Temporal lobe (tissue), 2 donors: ENCODE results near the gene DCUN1D2. TPM values are rescaled to one million over a fixed set of nuclear protein-coding genes. Genes with fewer than 3 reads are reported as not detected.

Experiments used
- small RNA-seq: library from RNA; depleted of rRNA; stranded (forward); fragments of <200 nt; gene quantifications from one replicate; pipeline ENCODE3, GENCODE V24; 2014; ENCODE audit warnings: low replicate concordance
- total RNA-seq: library from RNA; depleted of rRNA; stranded (reverse); fragments of >200 nt; gene quantifications from one replicate; pipeline ENCODE4 v1.2.3, GENCODE V29; 2014

The DCUN1D2 gene
- total RNA-seq, 1 donor from 2014 or later: 14.3 TPM

Small RNA genes within 50 kb of the gene (small RNA-seq; reads per million reads assigned to genes)
- 0.27 reads per million, percentile 8 among the genes with 10 or more reads in this experiment for gene RNU1-16P

Other genes with a start within 250 kb of the DCUN1D2 start
- 37.9 TPM for gene LAMP1, start 193.5 kb downstream of the DCUN1D2 start, total RNA-seq
- 0.74 TPM for gene GRTP1, start 126.6 kb downstream of the DCUN1D2 start, total RNA-seq
- 0.74 TPM for gene ADPRHL1, start 37.2 kb downstream of the DCUN1D2 start, total RNA-seq
- 31.5 TPM for gene TFDP1, start 94.0 kb upstream of the DCUN1D2 start, total RNA-seq
- gene ATP4B, start 167.5 kb upstream of the DCUN1D2 start, total RNA-seq: not detected
- 1.2 TPM for gene GRK1, start 176.5 kb upstream of the DCUN1D2 start, total RNA-seq